NCI-H2227 (cell line): ENCODE data around the gene CPED1.

ENCODE experiments used
- DNase-seq: peaks from one replicate; lab custom pipeline; 2025; ENCODE audit not compliant: unreplicated experiment; lab: John Stamatoyannopoulos, UW

CPED1 gene

DNA sequence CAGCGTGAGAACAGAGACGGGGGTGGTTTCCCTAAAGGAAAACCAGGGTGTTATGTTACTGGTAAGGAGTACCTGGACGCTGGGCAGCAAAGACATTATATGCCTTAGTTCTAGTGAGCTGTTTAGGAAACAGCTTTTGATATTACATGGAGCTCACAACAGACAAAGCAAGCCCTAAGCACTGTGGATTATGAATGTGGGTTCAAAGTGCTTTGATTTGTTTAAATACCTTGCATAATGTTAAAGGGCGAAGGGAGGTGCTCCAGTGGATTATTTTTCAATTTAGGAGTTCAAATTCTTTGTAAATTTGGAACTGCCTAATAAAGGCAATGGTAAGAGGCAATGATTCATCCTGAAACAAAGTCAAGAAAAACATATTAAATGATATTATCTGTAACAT, 354.1 kb downstream of the CPED1 start:
- DNase-seq, result no peak

GRCh38 chr7:121343302-121343701, 354.8 kb downstream of the CPED1 start:
- DNase-seq, result no peak

GRCh38 chr7:121344093-121344492, 355.6 kb downstream of the CPED1 start:
- no peak for DNase-seq

DNA sequence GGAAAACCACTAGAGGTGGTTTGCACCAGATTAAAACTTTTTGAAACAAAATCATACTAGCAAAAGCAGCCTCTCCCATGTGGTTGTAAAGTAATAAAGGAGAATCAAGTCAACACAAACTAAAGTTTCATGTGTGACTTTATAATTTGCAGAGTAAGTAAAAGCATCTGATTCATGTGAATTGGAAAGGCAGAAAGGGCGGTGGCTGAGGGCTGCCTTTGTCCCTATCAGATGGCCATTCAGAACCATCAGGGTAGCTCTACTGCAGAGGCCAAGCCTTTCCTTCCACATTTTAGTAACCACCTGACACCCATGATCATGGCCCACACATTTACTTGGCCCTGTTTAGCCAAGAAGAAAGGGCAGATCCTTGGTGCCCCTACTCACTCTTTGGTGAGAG, 356.0 kb downstream of the CPED1 start:
- DNase-seq, result no peak
